Stimulated activated CD4-positive, alpha-beta T cell treated with anti-CD3 and anti-CD28 coated beads, Interleukin-4, amount 100 ng/mL, for 4 hours (primary cell): ENCODE data around the gene INPP1.
"Not testable (repeated sequence)": the region's sequence is repeated elsewhere in the genome, so short reads cannot be mapped to it uniquely, and the experiment has no call there.

Source experiments
- DNase-seq, 2 experiments: peaks; one replicate each; pipeline ENCODE4 v3.0.0-alpha.2; 2020

INPP1 gene

GRCh38 chr2:190343536-190344275 is at the start of gene INPP1:
TSS of gene INPP1 (plus strand) at chr2:190343589. CDS start at chr2:190360103, 16,514 bp downstream.
- DNase-seq, result peak; percentile 29 to 39

- DNase-seq, result not testable (repeated sequence)
These were observed 45.5 kb upstream of the INPP1 start for GRCh38 chr2:190297880-190298279.

- no peak for DNase-seq
These were observed 42.4 kb upstream of the INPP1 start for GRCh38 chr2:190301032-190301431.

- DNase-seq, result no peak
These were observed 41.3 kb upstream of the INPP1 start for GRCh38 chr2:190302052-190302451.

GRCh38 chr2:190303647-190304046 is 39.7 kb upstream of the INPP1 start:
- no peak for DNase-seq

- DNase-seq, result no peak
These were observed 39.0 kb upstream of the INPP1 start for GRCh38 chr2:190304404-190304803.

GRCh38 chr2:190308031-190308430 is 35.4 kb upstream of the INPP1 start:
- DNase-seq, result no peak

- DNase-seq, result no peak
These were observed 31.3 kb upstream of the INPP1 start for GRCh38 chr2:190311893-190312634.

GRCh38 chr2:190312635-190313025 is 30.8 kb upstream of the INPP1 start:
- not testable (repeated sequence) for DNase-seq

GRCh38 chr2:190313880-190314279 is 29.5 kb upstream of the INPP1 start:
- DNase-seq, result no peak

- DNase-seq, result no peak
These were observed 28.1 kb upstream of the INPP1 start for GRCh38 chr2:190315273-190315672.

- no peak for DNase-seq
These were observed 24.9 kb upstream of the INPP1 start for GRCh38 chr2:190318514-190318913.

- peak in 1 of 2 experiments; percentile 2 for DNase-seq
These were observed 24.3 kb upstream of the INPP1 start for GRCh38 chr2:190318931-190319554.

- DNase-seq, result peak; percentile 84 to 88
These were observed 23.6 kb upstream of the INPP1 start, which contains the start of gene HIBCH for GRCh38 chr2:190319555-190320498. TSS of gene HIBCH (minus strand) at chr2:190319826. CDS start at chr2:190319750, 76 bp downstream.

- peak in 1 of 2 experiments; percentile 17 for DNase-seq
These were observed 22.7 kb upstream of the INPP1 start for GRCh38 chr2:190320696-190321095.

GRCh38 chr2:190323406-190323805 is 20.0 kb upstream of the INPP1 start:
- DNase-seq, result no peak

GRCh38 chr2:190325588-190325987 is 17.8 kb upstream of the INPP1 start:
- DNase-seq, result no peak

GRCh38 chr2:190327867-190328572 is 15.4 kb upstream of the INPP1 start:
- no peak for DNase-seq

GRCh38 chr2:190328573-190329147 is 14.7 kb upstream of the INPP1 start:
- DNase-seq, result no peak

- no peak for DNase-seq
These were observed 10.0 kb upstream of the INPP1 start for GRCh38 chr2:190333395-190333794.

GRCh38 chr2:190333928-190334327 is 9.5 kb upstream of the INPP1 start:
- no peak for DNase-seq
